SKM-1 (cell line): Measurements from ENCODE around the gene CEP112.

Experiments used
- DNase-seq: peaks from one replicate; lab custom pipeline; 2025; ENCODE audit not compliant: unreplicated experiment; lab: John Stamatoyannopoulos, UW

The CEP112 gene

DNA sequence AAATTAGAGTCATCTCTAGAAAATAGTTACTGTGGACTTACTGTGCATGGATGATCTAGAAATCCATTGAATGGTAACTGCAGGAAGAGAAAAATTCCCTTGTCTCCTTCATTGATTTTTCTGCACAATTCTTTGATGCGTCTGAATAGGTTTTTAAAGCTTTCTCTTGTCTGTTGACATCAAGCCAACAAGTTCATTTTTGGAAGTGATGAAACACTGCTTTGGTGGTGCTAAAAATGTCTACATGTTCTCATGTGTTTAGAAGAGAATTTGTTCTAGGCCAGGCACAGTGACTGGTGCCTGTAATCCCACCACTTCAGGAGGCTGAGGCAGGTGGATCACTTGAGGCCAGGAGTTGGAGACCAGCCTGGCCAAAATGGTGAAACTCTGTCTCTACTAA, 573.4 kb downstream of the CEP112 start:
- no peak for DNase-seq

DNA sequence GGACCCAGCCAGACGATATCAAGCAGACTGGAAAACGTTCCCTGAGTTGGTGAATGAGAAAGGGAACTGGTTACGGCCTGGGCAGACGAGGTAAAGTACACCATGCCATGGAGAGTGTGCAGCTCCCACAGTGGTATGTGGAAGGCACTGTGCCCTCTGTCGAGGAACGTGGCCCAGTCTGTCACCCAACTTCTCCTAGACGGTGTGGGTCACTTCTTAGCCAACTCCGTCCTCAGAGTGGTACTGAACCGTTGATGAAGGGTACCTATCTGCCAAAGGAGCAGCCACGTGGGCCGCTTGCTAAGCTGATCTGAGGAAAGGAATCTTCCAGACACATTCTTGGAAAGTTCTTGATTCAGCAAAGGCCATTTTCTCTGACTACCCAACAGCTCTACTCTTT, 574.4 kb downstream of the CEP112 start:
- DNase-seq = no peak

DNA sequence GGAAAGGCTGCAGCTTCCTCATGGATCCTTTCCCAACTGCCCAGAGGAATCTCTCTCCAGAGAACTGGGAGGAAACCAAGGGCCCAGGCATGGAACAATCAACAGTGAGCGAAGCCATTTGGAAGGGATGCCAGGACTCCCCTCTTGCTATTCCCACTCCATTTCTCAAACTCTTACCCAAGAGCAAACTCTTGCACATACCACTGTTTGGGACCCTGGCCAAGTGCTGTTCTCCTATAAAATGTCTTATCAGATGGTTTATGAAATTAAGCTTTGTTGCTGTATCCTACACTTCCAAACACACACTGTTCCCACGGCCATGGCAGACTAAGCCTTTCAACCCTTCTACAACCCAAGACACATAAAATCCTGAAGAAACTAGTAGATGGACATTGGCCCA, 582.2 kb downstream of the CEP112 start:
- no peak for DNase-seq

DNA sequence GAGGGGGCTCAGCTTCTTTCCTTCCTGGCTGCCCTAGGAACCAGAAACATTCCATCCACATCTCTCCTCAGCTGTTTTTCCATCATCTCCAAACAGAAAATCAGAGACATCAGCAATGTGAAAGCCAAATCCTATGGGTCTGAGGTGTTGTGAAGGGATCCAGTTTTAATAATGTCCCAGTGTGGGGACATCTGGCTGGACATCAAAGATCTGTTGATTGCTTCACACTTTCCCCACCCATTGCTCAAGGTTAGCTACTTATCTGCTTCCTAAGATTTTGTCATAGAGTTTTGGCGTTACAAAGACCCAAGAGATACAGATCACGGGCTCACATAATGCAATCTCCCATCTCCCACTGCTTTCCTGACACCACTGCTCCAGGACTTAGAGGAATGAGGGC, 582.6 kb downstream of the CEP112 start:
- DNase-seq = no peak

DNA sequence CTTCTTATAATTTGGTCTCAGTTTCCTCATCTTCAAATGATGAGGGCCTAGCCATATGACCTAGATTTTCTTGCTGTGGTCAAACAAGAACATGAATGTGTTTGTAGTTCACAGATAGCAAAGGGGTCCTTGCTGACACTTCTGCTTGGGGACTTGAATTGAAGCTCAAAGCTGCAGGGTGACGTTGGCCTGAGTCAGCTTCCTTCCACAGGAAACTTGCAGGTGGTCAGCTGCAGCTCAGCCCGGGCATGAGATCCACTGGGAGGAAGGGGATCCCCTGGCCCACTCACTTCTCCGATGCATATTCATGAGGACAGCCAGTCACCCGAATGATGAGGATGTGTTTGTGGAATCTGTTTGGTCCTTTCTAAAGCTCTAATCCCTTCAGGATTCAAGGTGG, 587.9 kb downstream of the CEP112 start:
- DNase-seq = no peak

DNA sequence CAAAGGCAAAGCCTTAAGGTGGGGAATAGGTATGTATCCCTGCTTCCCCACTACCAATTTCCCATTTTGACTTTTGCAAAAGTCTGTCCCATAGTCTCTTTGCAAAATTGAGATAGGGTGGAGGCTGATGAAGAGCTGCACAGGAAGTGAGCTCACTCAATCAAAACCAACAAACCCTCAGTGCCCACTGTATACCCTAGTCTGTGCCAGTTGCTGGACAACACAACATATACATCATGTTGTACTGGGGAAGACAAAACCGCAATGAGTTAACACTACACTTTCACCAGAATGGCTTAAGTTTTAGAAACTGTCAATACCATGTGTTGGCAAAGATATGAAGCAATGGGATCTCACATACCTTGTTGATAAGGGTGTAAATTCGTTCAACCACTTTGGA, 590.1 kb downstream of the CEP112 start:
- no peak for DNase-seq

DNA sequence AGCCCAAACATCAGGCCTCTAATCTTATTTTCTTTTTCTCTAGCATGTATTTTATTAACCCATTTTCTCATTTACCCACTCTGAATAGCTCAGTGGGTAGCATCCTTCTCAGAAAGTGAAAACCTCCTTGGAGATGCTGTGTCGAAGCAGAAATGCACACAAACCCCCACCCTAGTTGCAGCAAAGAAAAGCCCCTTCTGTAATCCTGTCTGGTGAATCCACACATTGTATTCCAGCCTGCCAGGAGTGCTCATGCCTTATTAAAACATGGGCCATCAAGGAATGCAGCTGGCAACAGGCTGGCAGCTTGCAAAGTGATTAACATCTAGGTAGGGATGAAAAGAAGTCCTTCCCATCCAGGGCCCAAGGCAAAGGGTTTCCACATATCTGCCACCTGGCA, 590.8 kb downstream of the CEP112 start:
- DNase-seq = no peak

DNA sequence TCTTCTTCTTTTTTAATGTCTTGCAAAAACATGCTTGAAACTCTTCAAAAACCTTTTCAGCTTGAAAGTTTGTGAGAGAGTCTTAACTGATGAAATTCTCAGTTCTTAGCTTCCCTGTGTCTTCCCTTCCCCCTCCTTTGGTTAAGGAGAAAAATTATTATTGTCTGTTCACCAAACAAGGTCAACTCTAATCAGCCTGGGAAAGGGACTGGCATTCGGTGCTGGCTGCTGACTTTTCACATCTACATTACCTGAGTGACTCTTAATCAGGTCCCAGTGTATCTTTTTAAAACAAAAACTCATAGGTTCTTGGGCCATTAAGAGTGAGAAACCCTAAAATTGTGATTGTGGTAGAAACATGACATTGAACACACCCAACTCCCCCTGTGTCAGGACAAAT, 591.4 kb downstream of the CEP112 start:
- DNase-seq = no peak

DNA sequence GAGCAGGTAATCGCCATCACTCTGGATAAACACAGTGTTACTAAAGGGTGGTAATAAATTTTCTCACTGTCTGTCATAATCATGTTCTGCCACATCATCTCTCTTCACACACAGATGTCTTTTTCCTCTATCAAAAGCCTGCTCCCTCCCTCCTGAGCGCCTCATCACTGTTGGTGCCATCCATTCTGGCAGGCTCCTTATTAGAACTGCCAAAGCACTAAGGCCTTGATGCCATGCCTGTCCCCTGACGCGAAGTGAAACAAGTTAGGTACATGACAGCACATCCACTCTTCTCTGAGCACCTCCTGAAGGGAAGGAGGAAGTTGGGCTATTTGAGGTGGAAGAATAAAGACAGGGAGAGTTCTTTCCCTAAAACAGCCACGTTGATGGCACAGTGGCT, 592.3 kb downstream of the CEP112 start:
- DNase-seq = no peak

DNA sequence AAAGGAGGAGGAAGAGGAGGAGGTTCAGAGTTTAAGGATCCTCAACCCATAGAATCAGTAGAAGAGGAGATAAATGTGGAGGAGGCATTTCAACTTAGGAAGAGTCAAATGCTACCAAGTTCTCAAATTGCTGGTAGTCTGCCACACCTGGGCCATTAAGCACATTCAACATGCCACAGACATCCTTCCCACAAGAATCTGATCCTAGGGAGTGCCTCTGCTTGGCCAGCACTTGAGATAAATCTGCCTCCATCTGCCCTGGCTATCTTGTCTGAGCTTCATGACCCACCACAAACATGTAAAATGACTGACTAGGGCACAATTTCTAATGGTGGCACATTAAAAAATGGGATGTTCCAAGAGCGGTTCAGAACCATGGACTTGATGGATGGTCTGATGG, 593.2 kb downstream of the CEP112 start:
- DNase-seq = no peak

DNA sequence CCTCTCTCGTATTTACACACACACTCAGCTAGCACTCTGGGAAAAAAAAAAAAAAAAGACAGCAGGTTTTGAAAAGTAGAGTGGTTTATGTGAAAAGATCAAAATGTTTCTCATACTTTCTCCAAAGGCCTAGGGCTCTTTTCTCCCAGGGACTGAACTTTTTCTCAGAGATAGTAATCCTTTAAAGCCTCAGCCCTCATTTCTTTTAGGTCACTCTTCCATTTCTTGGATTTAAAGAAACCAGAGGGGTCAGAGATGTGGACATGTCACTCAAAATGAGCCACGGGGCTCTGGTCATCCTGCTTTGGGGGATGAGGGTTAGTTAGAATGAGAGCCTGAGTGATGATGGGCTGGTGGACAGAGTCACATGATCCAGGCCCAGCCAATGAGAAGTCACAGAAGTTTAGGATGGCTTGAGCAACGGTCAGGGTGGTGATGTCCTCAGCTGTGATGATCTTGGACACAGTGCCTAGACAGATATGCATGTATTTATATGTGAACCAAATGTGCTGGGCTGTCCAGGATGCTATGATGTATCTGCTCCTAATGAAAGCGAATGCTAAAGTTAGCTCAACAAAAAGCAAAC, 596.8 kb downstream of the CEP112 start:
- DNase-seq = no peak

DNA sequence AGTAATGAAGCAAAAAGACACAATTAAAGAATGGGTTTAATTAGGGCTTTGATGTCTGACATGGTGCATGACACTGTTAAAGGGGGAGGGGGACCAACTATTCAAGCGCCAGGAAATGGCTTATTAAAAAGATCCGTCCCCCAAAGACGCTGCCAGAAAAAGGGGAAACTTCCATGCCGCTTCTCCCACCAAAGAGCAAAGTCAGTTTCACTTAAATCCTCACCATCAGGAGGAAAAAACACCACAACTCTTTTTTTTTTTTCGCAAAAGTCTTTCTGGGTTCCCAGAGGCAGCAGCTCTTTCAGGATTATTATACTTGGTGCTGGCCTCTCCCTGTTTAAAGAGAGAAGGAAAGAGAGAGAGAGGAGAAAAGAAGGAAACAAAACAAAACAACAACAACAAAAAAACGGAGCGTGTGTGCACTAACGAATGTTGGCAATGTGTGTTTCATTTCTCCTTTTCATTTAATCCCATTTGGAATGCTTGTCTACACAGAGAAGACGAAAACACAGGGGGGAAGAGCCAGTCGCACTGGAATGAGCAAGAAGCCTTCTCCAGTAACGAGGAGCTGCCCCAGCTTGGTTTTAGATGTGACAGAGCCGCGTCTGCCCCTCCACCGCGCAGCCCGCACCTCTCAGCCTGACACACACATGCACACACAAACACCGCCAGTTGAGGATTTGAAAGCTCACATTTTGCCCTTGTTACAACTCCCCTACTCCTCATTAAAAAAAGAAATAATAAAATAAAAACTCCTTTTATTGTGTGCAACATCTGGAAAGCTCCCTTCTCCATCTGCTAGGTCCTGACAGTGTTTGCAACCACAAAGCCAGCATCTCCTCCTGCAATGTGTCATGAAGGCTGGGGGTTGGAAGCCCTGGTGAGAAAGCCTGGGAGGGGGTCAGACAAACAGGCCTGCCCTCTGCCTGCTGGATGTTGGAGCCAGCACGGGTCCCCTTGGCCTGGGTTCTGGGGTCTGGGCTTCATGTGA, 597.8 kb downstream of the CEP112 start:
- no peak for DNase-seq

DNA sequence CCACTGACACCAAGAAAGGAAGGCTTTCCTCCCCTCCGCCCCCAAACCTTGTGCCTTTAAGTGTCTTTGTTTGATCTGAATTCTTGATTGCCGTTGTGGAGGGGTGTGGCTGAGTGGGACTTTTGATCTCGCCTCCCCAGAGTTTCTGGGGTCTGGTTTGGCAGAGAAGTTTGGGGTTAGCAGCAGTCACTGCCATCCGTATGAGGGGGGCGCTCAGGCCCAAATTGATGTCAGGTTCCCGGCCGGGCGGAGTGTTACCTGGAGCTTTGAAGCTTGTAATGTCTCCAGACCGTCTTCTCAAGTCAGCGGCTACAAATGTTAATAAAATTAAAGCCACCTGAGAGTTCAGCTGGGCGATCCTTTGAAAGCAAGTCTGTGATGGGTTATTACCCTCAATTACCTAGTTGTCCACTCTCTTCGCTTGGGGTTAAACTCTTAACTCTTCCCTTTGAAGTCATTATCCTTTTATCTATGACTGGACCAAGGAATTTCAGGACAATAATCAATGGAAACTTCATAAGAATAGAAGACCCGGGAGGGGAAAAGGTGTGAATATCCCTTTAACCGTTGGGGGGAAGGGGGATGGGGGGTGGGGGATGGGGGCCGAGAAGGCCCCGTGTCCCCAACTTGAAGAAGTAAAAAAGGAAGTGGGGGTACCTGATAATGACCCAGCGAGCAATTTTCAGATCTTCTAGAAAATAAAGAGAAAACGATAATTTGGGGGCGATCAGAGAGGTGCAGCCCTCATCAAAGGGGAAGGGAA, 598.7 kb downstream of the CEP112 start:
- no peak for DNase-seq

DNA sequence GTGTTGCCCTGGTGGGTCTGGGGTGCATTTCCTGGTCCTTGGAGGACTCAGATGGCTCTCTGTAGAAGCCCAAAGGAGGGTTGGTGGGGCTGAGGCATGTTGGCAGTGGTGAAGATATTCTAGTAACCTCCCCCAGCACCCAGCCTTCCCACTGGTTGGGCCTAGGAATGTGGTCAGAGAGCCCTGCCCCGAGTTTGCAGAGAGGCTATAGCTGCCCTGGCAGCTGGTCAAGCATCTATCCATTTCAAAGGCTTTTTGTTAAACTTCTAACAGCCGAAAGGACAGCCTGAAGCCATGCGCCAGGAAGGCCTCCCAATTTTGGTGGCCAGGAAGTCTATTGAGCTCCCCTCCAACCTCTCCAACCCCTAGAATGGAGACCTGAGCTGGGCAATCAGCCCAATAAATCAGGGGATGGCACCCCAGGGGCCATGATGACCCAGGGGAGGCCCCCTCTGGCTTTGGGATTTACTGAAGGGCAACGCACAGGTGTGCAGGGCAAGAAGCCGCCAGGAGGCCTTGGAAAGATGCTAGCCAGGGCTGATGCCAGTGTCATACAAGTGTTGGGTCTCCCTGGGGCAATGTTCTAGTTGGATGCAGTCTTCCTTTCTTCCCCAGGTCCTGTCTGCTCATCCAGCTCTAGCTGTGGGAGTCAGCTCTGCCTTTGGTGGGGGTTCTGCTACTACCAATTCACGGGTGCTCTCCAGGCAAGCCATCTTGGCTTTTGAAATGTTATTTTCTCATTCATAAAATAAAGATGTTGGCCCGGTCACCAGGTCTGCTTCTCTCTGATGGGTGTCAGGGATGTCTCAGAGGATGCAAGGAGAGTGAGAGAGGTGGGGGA, 599.6 kb downstream of the CEP112 start:
- DNase-seq = no peak

DNA sequence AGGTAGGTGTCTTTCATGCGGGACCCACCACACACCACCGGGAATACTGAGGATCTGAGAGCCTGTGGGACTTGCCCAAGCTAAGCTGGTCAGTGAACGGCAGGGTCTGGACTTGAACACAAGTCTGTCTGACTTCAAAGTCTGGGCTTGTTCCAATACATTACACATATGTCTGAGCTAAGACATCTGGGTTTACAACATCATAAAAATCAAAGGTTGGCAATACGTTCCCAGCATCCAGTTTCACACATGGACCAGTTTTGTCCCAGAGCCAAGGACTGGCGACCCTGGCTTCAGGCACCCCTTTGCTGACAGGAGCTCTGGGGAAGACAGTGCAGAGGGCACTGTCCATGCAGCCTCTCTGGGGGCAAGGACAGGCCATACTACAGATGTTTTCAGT, 602.6 kb downstream of the CEP112 start:
- DNase-seq = no peak

DNA sequence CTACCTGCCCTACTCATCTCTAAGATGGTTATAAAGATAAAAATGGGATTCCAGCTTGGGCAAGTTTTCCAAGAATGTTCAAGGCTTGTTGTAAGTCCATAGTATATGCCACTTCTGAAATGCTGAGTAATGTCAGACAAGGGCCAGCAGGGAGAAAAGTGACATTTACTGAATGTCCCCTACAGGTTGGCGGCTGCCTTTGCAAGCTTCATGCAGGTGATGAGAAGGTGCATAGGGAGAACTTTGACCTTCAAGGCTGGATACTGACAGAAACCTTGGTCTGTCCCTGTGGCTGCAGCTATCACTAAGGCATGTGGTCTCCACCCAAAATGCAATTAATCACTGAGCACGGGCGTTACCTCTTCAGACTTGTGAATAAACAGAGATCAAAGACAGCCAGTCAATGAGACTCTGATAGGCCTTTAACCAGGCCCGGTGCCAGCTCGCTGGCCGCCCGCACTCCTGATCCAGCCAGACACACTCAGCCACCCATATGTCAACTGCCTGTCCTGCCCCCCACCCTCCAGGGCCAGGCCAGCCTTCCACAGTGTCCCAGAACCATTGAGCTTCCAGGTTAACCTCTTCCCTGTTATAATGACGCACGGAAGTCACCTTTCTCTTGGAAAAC, 603.6 kb downstream of the CEP112 start:
- no peak for DNase-seq

DNA sequence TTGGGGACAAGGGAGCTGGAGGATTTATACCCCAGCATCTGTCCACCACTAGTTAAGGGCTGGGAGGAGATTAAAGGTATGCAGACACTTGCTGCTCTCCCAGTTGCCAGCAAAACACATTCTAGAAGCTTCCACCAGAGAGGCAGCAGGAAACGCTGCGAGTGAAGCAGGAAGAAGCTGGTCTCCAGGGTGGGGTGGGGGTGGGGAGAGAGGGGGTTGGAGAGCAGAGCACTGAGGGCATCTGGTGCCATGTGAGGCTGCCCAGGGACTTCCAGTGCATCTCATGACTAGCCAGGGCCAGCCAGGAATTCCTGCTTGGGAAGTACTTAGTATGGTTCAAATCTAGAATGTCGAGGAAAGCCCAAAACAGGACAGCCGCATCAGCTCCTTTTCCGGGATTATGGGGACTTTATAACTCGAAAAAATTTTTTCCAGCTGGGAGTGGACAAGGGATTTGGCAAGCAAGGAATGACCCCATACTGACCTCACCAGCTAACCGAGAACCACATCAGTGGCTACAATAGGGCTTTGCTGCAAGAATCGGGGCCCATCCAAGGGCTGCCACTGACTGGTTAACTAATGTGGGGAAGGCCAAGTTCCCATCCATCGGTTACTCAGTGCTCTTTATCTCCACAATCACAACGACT, 604.3 kb downstream of the CEP112 start:
- DNase-seq = no peak

DNA sequence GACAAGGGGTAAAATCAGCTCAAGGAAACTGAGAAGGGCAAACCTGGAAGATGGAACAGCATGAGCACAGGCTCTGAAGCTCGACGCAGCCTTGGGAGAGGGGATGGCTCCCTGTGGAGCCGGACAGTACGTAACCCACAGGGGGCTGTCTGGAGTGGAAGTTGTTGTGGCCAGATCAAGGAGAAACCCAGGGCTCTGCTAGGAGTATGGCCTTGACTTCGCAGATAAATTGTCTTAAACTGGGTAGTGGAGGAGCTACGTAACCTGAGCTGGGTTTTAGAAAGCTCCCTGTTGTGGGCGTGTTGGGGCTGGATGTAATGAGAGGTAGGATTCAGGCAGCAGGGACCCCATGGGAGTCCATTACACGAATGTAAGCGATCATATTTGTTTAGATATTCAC, 605.0 kb downstream of the CEP112 start:
- no peak for DNase-seq
